T-helper 17 cell (primary cell): ENCODE data around the gene FIGN. TPM values are rescaled to one million over a fixed set of nuclear protein-coding genes. Genes with fewer than 3 reads are reported as not detected.

Experiments
- ATAC-seq: fragments of 150-1000 bp; cut with Tn5 transposase; 2 replicates; pipeline ENCODE4 v1.10.0; 2021; ENCODE audit warnings: mild to moderate bottlenecking, moderate library complexity
- DNase-seq, 3 donors: peaks; one replicate each; pipeline versions ENCODE4 v3.0.0 to v3.0.0-alpha.2; 2020 to 2021
- H3K9me3 ChIP-seq: one replicate; pipeline ENCODE4 v1.7.0; 2013; ENCODE audit warnings: low read length, mild to moderate bottlenecking; ENCODE audit not compliant: control insufficient read depth, poor library complexity, severe bottlenecking
- H3K27ac Mint-ChIP-seq: one replicate; pipeline ENCODE4 v1.8.0; 2022; ENCODE audit warnings: mild to moderate bottlenecking, moderate library complexity, mixed read lengths
- H3K27me3 Mint-ChIP-seq: one replicate; pipeline ENCODE4 v1.8.0; 2022; ENCODE audit warnings: mixed read lengths
- H3K36me3 Mint-ChIP-seq: one replicate; pipeline ENCODE4 v1.8.0; 2022; ENCODE audit warnings: low read depth, mixed read lengths
- H3K4me1 Mint-ChIP-seq: one replicate; pipeline ENCODE4 v1.8.0; 2022; ENCODE audit warnings: mild to moderate bottlenecking, mixed read lengths
- H3K4me3 Mint-ChIP-seq: one replicate; pipeline ENCODE4 v1.8.0; 2022; ENCODE audit warnings: mild to moderate bottlenecking, moderate library complexity, mixed read lengths
- total RNA-seq, 4 donors: library from RNA in 2 of 4; stranded (reverse) in 2 of 4; gene quantifications; one replicate each; pipeline ENCODE4 v1.2.3 and lab custom pipeline; 2022 to 2026

FIGN gene
- total RNA-seq, 2 donors from 2014 or later = not detected

GRCh38 chr2:163756588-163756987 lies 20.8 kb upstream of the FIGN start:
- DNase-seq = no peak
- no peak for ATAC-seq
- Mint-ChIP-seq H3K4me3 (no peak overlapping the region), H3K27ac (no peak overlapping the region), H3K4me1 (no peaks in the 10 kb centered on the region), H3K27me3 (no peaks in the 10 kb centered on the region), H3K36me3 (no peaks in the 10 kb centered on the region)
- H3K9me3 ChIP-seq = no peaks in the 10 kb centered on the region

DNA sequence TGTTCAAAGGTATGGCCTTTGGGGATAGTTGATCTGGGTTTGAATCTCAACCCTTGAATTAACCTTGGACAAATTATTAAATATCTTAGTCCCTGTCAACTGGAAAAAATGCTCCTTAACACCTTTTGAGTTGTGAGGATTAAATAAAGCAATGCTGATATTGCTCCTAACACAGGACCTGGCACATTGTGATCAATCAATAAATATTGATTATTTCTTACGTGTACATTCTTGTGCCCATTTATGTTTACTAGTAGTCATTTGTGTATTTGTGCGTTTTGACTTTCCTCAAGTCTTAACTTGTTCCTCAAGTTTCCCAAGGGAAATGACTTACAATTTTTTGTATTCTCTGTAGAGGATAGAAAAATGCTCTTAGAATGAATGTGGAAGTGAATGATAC lies 19.6 kb upstream of the FIGN start:
- DNase-seq (no peak), ATAC-seq (no peak)
- H3K9me3 ChIP-seq = no peaks in the 10 kb centered on the region
- H3K27me3 Mint-ChIP-seq = no peaks in the 10 kb centered on the region
- H3K27ac Mint-ChIP-seq = no peak overlapping the region
- no peaks in the 10 kb centered on the region for H3K4me1 Mint-ChIP-seq
- H3K36me3 Mint-ChIP-seq = no peaks in the 10 kb centered on the region
- H3K4me3 Mint-ChIP-seq = no peak overlapping the region

DNA sequence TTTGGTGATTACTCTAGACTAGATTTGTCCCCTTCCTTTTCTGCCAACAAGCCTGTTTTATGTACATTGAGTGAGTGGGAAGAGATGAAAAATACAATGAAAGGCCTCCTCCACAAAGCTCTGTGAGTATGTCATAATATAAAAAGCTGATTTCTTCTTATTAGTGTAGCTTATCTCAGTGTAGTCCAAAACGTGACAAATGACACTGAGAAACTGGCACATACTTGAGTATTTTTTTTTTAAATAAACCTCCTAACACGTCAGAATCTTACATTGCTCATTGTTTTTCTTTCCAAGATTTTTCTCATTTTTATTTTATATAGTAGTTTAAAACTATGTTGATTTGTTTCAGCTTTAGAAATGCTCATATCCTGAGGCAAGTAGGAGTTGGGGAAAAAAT lies 17.9 kb upstream of the FIGN start:
- no peaks in the 10 kb centered on the region for H3K27me3 Mint-ChIP-seq
- ATAC-seq (no peak), DNase-seq (no peak)
- no peaks in the 10 kb centered on the region for H3K36me3 Mint-ChIP-seq
- H3K27ac Mint-ChIP-seq = no peak overlapping the region
- H3K4me1 Mint-ChIP-seq = no peaks in the 10 kb centered on the region
- H3K4me3 Mint-ChIP-seq = no peak overlapping the region
- H3K9me3 ChIP-seq = no peaks in the 10 kb centered on the region

- H3K27ac Mint-ChIP-seq = no peak overlapping the region
- ATAC-seq = no peak
- H3K9me3 ChIP-seq = no peaks in the 10 kb centered on the region
- H3K27me3 Mint-ChIP-seq = no peaks in the 10 kb centered on the region
- no peak for DNase-seq
- H3K4me1 Mint-ChIP-seq = no peaks in the 10 kb centered on the region
- no peak overlapping the region for H3K4me3 Mint-ChIP-seq
- H3K36me3 Mint-ChIP-seq = no peaks in the 10 kb centered on the region
Measured at GRCh38 chr2:163752267-163752666, 16.5 kb upstream of the FIGN start.

- Mint-ChIP-seq H3K4me1 (no peaks in the 10 kb centered on the region), H3K36me3 (no peaks in the 10 kb centered on the region), H3K27ac (no peak overlapping the region), H3K27me3 (no peaks in the 10 kb centered on the region), H3K4me3 (no peak overlapping the region)
- no peak for ATAC-seq
- no peaks in the 10 kb centered on the region for H3K9me3 ChIP-seq
- no peak for DNase-seq
Measured at GRCh38 chr2:163751696-163752095, 15.9 kb upstream of the FIGN start.

DNA sequence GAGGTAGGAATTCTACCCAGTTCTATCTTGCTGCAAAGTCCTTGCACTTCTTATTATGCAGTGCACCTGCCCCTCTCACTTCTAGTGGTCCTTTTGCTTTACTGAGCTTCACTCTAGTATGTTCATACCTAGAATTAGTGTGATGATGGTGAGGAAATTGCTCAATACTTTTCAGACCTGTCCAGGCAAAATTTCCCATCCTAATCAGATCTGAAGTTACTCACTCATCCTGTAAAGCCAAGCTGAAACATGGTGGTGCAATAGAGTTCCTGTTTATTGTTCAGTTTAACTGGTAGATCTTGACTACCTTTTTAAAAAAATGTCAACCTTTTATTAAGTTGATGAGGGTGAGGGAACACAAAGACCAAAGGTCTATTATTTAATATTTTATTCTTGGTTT lies 12.6 kb upstream of the FIGN start:
- Mint-ChIP-seq H3K4me3 (no peak overlapping the region), H3K4me1 (no peaks in the 10 kb centered on the region), H3K36me3 (no peaks in the 10 kb centered on the region), H3K27ac (no peak overlapping the region), H3K27me3 (no peaks in the 10 kb centered on the region)
- no peaks in the 10 kb centered on the region for H3K9me3 ChIP-seq
- ATAC-seq = no peak
- DNase-seq = no peak

GRCh38 chr2:163741435-163741834 lies 5.6 kb upstream of the FIGN start:
- H3K4me3 Mint-ChIP-seq = no peak overlapping the region
- no peaks in the 10 kb centered on the region for H3K36me3 Mint-ChIP-seq
- no peaks in the 10 kb centered on the region for H3K9me3 ChIP-seq
- ATAC-seq = no peak
- H3K4me1 Mint-ChIP-seq = no peaks in the 10 kb centered on the region
- no peak for DNase-seq
- peaks cover 6% of the 10 kb centered on the region for H3K27me3 Mint-ChIP-seq
- no peak overlapping the region for H3K27ac Mint-ChIP-seq

- Mint-ChIP-seq H3K36me3 (no peaks in the 10 kb centered on the region), H3K4me1 (no peaks in the 10 kb centered on the region), H3K27ac (no peak overlapping the region), H3K4me3 (no peak overlapping the region), H3K27me3 (peaks cover 10% of the 10 kb centered on the region)
- no peaks in the 10 kb centered on the region for H3K9me3 ChIP-seq
- no peak for ATAC-seq
- DNase-seq = no peak
Measured at GRCh38 chr2:163737563-163737962, 1.8 kb upstream of the FIGN start.

- ATAC-seq = no peak
Measured at GRCh38 chr2:163737190-163737439, 1.3 kb upstream of the FIGN start.

DNA sequence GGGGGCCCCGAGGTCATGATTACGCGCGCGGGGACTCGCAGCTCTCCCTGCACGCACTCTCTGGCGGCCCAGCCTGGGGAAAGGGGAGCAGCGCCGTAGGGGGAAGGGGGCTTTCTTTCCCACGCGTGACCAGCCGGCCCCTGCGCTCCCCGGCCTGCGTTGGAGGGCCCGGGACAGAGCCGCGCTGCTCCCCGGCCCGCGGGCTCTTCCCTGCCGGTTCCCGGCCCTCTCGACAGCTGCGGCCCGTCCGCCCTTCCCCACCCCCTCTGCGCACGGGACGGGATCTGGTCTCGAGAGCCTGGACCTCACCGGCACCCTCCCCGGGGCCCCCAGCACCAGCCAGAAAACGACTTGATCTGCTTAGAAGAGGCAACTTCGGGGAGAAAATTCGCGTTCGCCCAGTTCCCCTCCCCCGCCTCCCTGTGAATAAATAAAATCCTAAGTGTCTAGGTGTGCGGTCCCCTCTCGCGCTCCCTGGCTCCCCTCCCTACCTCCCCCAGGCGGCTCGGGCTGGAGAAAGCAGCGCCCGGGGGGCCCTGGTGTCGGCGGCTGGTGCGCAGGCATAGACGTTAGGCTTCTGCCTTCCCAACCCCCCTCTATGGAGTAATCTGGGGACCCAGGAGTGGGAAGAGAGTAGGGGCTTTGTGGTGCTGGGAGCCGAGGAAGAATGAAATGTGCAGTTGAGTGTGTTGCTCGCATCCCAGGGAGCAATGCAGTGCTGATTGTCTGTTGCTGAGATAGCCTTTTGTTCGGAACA lies 803 bp upstream of the FIGN start:
- H3K4me1 Mint-ChIP-seq = no peaks in the 10 kb centered on the region
- no peak overlapping the region for H3K4me3 Mint-ChIP-seq
- DNase-seq (peak in 1 of 3 donors; percentile 8), ATAC-seq (no peak)
- peaks cover 10% of the 10 kb centered on the region for H3K27me3 Mint-ChIP-seq
- no peaks in the 10 kb centered on the region for H3K9me3 ChIP-seq
- H3K27ac Mint-ChIP-seq = no peak overlapping the region
- no peaks in the 10 kb centered on the region for H3K36me3 Mint-ChIP-seq

More at GRCh38 chr2:163737190-163737439, 1.3 kb upstream of the FIGN start:
- Mint-ChIP-seq H3K4me1 (no peaks in the 10 kb centered on the region), H3K27ac (no peak overlapping the region), H3K4me3 (no peak overlapping the region), H3K27me3 (peaks cover 10% of the 10 kb centered on the region), H3K36me3 (no peaks in the 10 kb centered on the region)
- no peaks in the 10 kb centered on the region for H3K9me3 ChIP-seq
- DNase-seq = no peak

DNA sequence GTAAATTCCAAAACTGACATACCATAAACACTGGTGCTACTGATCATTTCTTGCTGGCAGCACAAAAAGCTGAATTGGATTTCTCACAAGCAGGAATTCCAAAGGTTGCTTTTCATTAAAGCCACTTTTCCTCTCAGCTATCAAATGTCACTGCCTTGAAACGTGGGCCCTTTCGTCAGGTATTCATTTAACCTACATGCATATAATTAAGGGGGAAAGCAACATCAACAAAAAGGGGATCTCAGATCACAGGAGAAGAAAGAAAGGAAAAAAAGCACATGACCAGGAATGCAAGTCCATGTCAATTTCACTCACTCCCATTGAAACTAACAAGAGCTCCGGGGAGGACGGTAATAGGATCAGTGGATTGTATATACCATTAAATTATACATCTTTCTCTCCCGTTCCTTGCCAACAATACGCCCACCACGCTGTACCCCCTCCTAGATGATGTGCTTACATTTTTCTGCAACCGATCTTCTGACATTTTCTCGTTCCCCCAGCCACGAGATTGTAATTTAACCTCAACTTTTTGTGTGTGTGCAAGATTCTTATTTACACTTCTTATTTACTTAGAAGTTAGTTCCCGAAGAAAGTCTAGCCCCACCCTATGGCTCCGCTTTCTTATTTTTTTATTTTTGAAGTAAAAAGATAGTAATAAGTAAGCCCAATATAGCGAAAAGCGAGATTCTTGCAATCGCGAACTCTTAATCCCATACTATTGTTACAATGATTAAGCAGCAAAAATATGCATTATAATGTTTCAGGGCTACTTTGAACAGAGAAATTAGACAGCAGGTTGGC lies 725 bp downstream of the FIGN start:
- no peaks in the 10 kb centered on the region for H3K9me3 ChIP-seq
- Mint-ChIP-seq H3K4me3 (no peak overlapping the region), H3K27me3 (peaks cover 10% of the 10 kb centered on the region), H3K4me1 (no peaks in the 10 kb centered on the region), H3K36me3 (no peaks in the 10 kb centered on the region), H3K27ac (no peak overlapping the region)
- ATAC-seq (no peak), DNase-seq (no peak)

DNA sequence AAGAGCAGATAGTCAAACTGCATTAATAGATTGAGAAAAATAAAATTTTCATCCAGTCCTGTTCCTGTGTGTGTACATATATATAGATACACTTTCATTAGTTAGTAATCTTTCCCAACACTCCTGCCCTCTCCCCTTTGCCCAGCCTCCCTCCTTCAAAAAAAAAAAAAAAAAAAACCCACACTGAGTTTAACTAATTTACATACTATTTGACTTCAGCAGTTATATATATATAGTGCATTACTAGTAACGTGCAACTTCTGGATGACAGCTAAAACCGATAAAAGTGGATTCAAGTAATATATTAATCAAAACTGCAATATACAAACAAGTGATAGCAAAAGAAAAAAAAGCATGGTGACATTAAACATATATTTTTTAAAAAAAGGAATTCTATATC lies 1.4 kb downstream of the FIGN start:
- ATAC-seq (no peak), DNase-seq (no peak)
- Mint-ChIP-seq H3K27me3 (peaks cover 10% of the 10 kb centered on the region), H3K36me3 (no peaks in the 10 kb centered on the region), H3K4me3 (no peak overlapping the region), H3K27ac (no peak overlapping the region), H3K4me1 (no peaks in the 10 kb centered on the region)
- H3K9me3 ChIP-seq = no peaks in the 10 kb centered on the region

- ATAC-seq (no peak), DNase-seq (no peak)
- peaks cover 10% of the 10 kb centered on the region for H3K27me3 Mint-ChIP-seq
- H3K4me1 Mint-ChIP-seq = no peaks in the 10 kb centered on the region
- H3K36me3 Mint-ChIP-seq = no peaks in the 10 kb centered on the region
- no peak overlapping the region for H3K27ac Mint-ChIP-seq
- H3K4me3 Mint-ChIP-seq = no peak overlapping the region
- no peaks in the 10 kb centered on the region for H3K9me3 ChIP-seq
Measured at GRCh38 chr2:163733956-163734355, 1.9 kb downstream of the FIGN start.
